ENCODE measurements around the gene IL1RL2. TPM values are rescaled to one million over a fixed set of nuclear protein-coding genes. Genes with fewer than 3 reads are reported as not detected.

The IL1RL2 gene
- total RNA-seq, 1 experiment from 2014 or later = not detected

DNA sequence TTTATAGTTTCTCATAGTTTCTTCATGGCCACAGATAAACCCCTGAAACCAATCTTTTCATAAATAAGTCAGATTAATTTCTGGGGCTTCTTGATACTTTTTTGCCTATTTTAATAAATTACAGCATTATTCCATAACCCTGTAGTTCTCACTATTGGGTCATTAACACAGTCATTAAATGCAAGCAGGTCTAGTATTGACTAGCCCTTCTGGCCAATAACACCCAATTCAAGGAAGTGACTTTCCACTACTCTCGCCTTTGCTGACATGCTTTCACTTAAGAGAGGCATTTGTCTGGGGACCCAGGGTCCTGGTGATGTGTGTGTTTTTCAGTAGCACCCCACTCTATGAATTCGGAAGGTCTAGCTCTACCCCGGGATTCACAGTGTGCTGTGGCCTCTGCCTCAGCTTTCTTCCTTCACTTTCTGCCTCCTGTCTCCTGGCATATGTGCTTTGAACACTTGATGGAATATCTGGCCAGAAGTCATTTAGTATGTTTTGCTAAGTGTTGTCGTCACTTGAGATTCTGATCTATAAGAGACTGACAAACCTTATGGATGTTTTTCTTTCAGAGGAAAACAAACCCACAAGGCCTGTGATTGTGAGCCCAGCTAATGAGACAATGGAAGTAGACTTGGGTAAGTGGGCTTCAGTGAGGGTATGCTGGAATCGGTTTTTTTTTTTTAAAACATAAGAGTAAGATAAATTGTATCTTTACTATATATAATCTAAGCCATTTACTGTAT, 18.6 kb upstream of the IL1RL2 start (continued):
- TF ChIP-seq, protein P1, sequence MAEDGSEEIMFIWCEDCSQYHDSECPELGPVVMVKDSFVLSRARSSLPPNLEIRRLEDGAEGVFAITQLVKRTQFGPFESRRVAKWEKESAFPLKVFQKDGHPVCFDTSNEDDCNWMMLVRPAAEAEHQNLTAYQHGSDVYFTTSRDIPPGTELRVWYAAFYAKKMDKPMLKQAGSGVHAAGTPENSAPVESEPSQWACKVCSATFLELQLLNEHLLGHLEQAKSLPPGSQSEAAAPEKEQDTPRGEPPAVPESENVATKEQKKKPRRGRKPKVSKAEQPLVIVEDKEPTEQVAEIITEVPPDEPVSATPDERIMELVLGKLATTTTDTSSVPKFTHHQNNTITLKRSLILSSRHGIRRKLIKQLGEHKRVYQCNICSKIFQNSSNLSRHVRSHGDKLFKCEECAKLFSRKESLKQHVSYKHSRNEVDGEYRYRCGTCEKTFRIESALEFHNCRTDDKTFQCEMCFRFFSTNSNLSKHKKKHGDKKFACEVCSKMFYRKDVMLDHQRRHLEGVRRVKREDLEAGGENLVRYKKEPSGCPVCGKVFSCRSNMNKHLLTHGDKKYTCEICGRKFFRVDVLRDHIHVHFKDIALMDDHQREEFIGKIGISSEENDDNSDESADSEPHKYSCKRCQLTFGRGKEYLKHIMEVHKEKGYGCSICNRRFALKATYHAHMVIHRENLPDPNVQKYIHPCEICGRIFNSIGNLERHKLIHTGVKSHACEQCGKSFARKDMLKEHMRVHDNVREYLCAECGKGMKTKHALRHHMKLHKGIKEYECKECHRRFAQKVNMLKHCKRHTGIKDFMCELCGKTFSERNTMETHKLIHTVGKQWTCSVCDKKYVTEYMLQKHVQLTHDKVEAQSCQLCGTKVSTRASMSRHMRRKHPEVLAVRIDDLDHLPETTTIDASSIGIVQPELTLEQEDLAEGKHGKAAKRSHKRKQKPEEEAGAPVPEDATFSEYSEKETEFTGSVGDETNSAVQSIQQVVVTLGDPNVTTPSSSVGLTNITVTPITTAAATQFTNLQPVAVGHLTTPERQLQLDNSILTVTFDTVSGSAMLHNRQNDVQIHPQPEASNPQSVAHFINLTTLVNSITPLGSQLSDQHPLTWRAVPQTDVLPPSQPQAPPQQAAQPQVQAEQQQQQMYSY (CRISPR knock-in tag; IDR thresholded peaks at IDR 0.05) = no peak
- TF ChIP-seq ELF4 (CRISPR knock-in tag; IDR thresholded peaks at IDR 0.05; ENCODE audit: low read depth) = no peak
- TF ChIP-seq, protein P2, sequence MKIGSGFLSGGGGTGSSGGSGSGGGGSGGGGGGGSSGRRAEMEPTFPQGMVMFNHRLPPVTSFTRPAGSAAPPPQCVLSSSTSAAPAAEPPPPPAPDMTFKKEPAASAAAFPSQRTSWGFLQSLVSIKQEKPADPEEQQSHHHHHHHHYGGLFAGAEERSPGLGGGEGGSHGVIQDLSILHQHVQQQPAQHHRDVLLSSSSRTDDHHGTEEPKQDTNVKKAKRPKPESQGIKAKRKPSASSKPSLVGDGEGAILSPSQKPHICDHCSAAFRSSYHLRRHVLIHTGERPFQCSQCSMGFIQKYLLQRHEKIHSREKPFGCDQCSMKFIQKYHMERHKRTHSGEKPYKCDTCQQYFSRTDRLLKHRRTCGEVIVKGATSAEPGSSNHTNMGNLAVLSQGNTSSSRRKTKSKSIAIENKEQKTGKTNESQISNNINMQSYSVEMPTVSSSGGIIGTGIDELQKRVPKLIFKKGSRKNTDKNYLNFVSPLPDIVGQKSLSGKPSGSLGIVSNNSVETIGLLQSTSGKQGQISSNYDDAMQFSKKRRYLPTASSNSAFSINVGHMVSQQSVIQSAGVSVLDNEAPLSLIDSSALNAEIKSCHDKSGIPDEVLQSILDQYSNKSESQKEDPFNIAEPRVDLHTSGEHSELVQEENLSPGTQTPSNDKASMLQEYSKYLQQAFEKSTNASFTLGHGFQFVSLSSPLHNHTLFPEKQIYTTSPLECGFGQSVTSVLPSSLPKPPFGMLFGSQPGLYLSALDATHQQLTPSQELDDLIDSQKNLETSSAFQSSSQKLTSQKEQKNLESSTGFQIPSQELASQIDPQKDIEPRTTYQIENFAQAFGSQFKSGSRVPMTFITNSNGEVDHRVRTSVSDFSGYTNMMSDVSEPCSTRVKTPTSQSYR (CRISPR knock-in tag; IDR thresholded peaks at IDR 0.05) = no peak
- TF ChIP-seq IRF2 (CRISPR knock-in tag; IDR thresholded peaks at IDR 0.05; ENCODE audit: borderline replicate concordance, low read depth) = no peak
- no peak for TF ChIP-seq TEAD1 (CRISPR knock-in tag; IDR thresholded peaks at IDR 0.05)
- TF ChIP-seq, protein P3, sequence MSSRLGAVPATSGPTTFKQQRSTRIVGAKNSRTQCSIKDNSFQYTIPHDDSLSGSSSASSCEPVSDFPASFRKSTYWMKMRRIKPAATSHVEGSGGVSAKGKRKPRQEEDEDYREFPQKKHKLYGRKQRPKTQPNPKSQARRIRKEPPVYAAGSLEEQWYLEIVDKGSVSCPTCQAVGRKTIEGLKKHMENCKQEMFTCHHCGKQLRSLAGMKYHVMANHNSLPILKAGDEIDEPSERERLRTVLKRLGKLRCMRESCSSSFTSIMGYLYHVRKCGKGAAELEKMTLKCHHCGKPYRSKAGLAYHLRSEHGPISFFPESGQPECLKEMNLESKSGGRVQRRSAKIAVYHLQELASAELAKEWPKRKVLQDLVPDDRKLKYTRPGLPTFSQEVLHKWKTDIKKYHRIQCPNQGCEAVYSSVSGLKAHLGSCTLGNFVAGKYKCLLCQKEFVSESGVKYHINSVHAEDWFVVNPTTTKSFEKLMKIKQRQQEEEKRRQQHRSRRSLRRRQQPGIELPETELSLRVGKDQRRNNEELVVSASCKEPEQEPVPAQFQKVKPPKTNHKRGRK (CRISPR knock-in tag; IDR thresholded peaks at IDR 0.05; ENCODE audit: borderline replicate concordance) = no peak
- TF ChIP-seq ATF1 (CRISPR knock-in tag; IDR thresholded peaks at IDR 0.05) = no peak

DNA sequence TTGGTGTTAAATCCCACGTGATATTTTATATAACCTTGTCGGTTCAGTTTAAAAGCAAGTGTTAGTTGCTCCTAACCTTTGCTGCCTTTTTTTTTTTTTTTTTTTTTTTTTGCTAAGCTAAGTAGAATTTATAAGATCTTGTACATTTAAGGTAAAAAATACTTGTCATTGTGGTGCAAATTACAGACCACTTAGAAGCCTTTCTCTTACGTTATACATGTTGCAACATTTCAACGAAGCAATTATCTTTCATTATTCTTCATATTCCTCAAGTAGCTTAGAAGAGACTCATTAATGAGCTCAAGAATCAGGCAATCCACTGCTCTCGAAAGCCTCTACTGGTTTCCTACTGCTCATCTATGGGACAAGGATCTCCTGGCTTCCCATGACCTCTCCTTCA, 14.9 kb upstream of the IL1RL2 start:
- Mint-ChIP-seq H3K4me3 (no peak overlapping the region), H3K9me3 (no peaks in the 10 kb centered on the region), H3K36me3 (no peaks in the 10 kb centered on the region), H3K27ac (no peak overlapping the region), H3K4me1 (peaks cover 10% of the 10 kb centered on the region), H3K27me3 (ENCODE audit: low read depth) (no peaks in the 10 kb centered on the region; the same call in 1 of the 2 replicates)
- CTCF ChIA-PET = interaction anchor here (0.6 to 2.3 kb wide), 3 partner anchors 69 to 166 kb away, joined by 3 to 6 read pairs (median 4); no protein-coding TSS in a partner anchor
- no peak for DNase-seq (ENCODE audit: low spot score)
- POLR2A ChIA-PET = no interaction called here
- no peak for ATAC-seq
- TF ChIP-seq, protein P4, sequence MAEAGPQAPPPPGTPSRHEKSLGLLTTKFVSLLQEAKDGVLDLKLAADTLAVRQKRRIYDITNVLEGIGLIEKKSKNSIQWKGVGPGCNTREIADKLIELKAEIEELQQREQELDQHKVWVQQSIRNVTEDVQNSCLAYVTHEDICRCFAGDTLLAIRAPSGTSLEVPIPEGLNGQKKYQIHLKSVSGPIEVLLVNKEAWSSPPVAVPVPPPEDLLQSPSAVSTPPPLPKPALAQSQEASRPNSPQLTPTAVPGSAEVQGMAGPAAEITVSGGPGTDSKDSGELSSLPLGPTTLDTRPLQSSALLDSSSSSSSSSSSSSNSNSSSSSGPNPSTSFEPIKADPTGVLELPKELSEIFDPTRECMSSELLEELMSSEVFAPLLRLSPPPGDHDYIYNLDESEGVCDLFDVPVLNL (CRISPR knock-in tag; IDR thresholded peaks at IDR 0.05; ENCODE audit: borderline replicate concordance, low read depth) = no peak
- TF ChIP-seq ELF4 (CRISPR knock-in tag; IDR thresholded peaks at IDR 0.05; ENCODE audit: low read depth) = no peak
- TF ChIP-seq, protein P1 (CRISPR knock-in tag; IDR thresholded peaks at IDR 0.05) = no peak
- no peak for TF ChIP-seq FOXP1 (CRISPR knock-in tag; IDR thresholded peaks at IDR 0.05; ENCODE audit: borderline replicate concordance)
- TF ChIP-seq ZNF416 (CRISPR knock-in tag; IDR thresholded peaks at IDR 0.05) = no peak
- no peak for TF ChIP-seq GTF2I (CRISPR knock-in tag; conservative IDR thresholded peaks at IDR 0.05)
- TF ChIP-seq ESRRA (CRISPR knock-in tag; IDR thresholded peaks at IDR 0.05; ENCODE audit: borderline replicate concordance) = no peak
- TF ChIP-seq, protein P5, sequence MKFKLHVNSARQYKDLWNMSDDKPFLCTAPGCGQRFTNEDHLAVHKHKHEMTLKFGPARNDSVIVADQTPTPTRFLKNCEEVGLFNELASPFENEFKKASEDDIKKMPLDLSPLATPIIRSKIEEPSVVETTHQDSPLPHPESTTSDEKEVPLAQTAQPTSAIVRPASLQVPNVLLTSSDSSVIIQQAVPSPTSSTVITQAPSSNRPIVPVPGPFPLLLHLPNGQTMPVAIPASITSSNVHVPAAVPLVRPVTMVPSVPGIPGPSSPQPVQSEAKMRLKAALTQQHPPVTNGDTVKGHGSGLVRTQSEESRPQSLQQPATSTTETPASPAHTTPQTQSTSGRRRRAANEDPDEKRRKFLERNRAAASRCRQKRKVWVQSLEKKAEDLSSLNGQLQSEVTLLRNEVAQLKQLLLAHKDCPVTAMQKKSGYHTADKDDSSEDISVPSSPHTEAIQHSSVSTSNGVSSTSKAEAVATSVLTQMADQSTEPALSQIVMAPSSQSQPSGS (CRISPR knock-in tag; IDR thresholded peaks at IDR 0.05; ENCODE audit: borderline replicate concordance, low read depth) = no peak
- TF ChIP-seq, protein P6, sequence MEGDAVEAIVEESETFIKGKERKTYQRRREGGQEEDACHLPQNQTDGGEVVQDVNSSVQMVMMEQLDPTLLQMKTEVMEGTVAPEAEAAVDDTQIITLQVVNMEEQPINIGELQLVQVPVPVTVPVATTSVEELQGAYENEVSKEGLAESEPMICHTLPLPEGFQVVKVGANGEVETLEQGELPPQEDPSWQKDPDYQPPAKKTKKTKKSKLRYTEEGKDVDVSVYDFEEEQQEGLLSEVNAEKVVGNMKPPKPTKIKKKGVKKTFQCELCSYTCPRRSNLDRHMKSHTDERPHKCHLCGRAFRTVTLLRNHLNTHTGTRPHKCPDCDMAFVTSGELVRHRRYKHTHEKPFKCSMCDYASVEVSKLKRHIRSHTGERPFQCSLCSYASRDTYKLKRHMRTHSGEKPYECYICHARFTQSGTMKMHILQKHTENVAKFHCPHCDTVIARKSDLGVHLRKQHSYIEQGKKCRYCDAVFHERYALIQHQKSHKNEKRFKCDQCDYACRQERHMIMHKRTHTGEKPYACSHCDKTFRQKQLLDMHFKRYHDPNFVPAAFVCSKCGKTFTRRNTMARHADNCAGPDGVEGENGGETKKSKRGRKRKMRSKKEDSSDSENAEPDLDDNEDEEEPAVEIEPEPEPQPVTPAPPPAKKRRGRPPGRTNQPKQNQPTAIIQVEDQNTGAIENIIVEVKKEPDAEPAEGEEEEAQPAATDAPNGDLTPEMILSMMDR (IDR thresholded peaks at IDR 0.05) = no peak
